ENCODE data around the gene DUSP22.
"Not testable (repeated sequence)": the region's sequence is repeated elsewhere in the genome, so short reads cannot be mapped to it uniquely, and the experiment has no call there.

Gene DUSP22

DNA sequence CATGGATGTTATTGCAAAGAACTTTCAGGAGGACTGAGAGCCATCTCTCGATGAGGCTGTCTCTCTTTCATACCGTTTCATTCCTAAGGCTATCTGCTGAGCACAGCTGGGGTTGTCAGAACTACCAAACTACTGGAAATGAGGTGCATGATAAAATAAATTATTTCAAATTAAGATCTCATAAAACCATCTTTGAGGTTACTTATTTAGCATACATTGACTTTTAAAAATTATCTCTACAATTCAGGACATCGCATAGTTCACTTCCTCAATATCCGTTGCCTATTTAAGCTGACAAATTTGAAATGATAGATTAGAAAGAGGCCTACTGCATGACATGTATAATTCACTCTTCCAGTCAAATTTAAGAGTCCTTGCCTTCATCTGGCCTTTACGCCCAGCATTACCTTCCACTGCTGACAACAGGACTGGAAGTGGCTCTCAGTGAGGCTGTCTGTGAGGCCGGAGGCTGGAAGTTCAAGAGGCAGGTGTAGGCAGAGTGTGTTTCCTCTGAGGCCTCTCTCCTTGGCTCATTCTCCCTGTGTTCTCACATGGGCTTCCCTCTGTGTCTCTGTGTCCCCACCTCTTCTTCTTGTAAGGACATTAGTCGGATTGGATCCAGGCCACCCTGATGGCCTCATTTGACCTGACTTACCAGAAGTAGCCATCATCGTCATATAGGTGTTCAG is 12.8 kb upstream of the DUSP22 start:
- in situ Hi-C loops (cut with HindIII; ENCODE audit: low sequenced_read_pairs), result loop anchor here (5.0 kb wide), 1 partner anchor 38 kb away; no protein-coding TSS in a partner anchor

DNA sequence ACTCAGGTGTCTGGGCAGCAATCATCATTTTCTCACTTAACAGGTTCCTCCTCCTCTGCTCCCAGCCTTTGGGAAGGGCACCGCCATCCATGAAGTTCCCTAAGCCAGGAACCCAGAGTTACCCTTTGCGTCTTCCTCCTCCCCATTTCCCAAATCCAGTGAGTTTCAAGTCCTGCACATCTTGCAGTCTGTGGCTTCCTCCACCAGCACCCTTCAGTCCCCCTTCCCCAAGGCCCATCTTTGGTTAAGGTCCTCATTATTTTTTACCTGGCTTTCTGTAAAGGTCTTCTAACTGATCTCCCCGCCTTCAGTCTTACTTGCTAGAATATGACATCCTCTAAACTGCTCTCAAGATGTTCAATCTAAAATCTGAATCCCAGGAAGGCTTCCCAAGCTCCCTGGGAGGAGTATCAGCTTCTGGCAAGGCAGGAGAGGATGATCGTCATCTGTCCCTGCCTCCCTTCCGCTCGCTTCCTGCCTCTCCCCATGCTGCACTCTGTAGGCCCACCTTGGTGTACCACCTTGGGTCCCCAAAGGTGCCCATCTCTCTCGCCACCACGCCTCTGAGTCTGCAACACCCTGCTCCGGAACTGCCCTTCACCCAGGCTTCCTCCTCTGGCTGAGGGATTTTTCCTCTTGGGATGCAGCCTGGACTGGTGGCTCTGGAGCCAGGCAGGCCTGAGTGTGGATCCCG is 11.4 kb upstream of the DUSP22 start:
- in situ Hi-C loops (cut with HindIII; ENCODE audit: low sequenced_read_pairs), result no loop called here

GRCh38 chr6:281469-282103 is 10.7 kb upstream of the DUSP22 start:
- in situ Hi-C loops (cut with HindIII; ENCODE audit: low sequenced_read_pairs), result no loop called here

DNA sequence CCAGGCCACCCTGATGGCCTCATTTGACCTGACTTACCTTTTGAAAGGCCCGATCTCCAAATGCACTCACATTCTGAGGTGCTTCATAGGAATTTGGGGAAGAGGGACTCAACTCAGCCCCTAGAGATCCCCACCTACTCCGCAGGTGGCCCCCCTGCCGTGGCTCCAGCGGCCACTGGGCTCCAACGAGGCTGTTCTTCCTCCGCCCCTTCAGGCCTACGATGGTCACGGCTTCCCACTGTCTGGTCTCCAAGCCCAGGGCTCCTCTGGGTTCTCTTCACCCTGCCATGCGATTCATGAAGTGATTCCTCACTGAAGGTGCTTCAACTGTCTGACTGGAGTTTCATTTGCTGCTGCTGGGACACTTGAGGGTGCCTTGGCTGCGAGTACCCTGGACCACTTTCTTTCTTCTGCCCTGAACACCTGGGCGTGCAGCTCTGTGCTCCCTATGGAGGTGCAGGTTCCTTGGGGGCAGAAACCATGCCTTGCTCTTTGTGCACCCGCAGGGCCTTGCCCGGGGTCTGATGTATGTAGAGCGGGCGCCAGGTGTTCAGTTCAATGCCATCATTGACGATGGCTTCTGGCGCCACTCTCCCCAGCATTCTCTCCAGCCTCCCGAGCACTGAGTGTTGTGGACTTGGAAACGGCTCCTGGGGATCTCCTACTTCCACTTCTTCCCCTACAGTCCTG is 10.0 kb upstream of the DUSP22 start:
- in situ Hi-C loops (cut with HindIII; ENCODE audit: low sequenced_read_pairs), result no loop called here

DNA sequence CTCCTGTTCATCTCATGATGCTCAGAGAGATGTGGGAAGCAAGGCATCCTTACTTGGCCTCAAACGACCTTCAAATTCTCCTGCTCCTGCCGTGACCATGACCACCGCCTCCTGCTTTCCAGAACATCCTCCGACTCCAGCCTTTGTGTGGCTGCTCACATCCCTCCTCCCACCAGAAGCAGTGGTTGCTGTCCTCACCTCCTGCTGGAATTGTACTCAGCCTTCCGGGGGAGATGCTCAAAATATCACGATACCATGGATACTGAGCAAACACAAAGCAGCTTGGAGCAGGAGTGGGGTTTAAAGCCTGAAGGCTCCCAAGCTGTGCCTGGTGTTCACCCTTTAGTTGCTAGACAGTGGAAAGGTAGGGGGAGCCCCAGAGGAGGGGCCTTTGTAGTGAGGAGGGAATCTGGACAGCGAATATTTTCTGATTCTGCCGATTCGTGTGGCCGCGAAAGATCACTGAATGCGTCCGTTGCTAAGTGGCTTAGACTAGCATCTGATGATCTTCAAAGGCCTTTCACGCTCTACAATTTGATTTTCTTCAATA is 9.3 kb upstream of the DUSP22 start:
- in situ Hi-C loops (cut with HindIII; ENCODE audit: low sequenced_read_pairs), result no loop called here

GRCh38 chr6:284486-284885 is 7.8 kb upstream of the DUSP22 start:
- in situ Hi-C loops (cut with HindIII; ENCODE audit: low sequenced_read_pairs), result no loop called here

DNA sequence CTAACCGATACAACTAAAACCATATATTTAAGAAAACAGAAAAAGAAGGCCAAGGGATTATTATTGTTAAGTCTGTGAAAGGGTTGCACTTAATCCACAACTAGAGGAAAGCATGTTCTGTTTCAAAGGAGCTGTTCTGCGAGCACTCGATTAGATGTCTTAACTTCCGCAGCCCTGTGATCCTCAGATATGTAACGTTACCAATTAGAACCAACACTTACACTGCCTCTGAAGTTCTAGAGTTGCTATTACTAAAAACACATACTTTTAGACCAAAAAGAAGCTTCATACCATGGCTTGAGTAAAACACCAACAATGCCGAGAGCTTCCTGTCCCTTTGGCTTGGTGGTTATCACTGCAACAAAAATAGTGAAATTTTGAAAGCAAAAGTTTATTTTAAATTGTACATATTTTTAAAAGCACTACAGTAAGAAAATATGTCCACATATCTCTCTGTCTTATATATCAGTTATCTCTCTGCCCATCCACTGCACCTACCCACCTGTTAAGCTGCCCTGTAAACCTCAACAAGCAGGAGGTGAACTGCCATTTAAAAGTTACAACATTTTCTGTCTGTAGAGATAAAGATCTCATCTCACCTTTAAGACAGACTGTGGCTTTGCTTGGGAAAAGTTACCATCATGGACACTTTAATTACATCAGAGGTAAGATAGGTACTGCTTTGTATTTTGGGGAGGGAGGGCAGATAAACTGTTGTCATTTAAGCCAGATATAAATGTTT is 7.1 kb upstream of the DUSP22 start:
- in situ Hi-C loops (cut with HindIII; ENCODE audit: low sequenced_read_pairs), result no loop called here

DNA sequence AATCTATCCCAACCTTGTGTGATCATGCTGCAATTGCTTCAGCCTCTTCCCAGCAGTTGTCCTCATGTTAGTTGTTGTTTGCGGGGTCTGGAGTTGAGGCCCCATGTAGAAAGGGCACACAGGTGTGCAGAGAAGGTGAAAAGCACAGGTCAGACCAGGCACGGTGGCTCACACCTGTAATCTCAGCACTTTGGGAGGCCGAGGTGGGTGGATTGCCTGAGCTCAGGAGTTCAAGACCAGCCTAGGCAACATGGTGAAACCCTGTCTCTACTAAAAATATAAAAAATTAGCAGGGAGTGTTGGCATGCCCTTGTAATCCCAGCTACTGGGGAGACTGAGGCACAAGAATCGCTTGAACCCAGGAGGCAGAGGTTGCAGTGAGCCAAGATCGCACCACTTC is 6.4 kb upstream of the DUSP22 start:
- in situ Hi-C loops (cut with HindIII; ENCODE audit: low sequenced_read_pairs), result not testable (repeated sequence)

GRCh38 chr6:286681-287488 is 5.4 kb upstream of the DUSP22 start:
- in situ Hi-C loops (cut with HindIII; ENCODE audit: low sequenced_read_pairs), result no loop called here

DNA sequence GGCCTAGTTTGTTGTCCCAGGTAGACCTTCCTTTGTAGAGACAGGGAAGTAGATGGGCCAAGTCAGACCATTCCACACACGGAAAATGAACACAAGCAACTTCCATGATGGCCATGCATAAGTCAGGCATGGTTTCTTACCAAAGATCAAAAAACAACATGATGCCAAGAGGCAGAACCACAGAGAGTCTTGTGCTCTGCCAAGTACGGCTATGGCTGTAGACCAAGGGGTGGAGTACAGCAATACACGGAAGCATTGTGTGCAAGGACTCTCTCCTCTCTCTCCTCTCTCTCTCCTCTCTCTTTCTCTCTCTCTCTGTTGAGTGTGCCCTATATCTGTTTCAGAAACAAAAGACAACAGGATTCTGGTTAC is 4.8 kb upstream of the DUSP22 start:
- in situ Hi-C loops (cut with HindIII; ENCODE audit: low sequenced_read_pairs), result no loop called here

- in situ Hi-C loops (cut with HindIII; ENCODE audit: low sequenced_read_pairs), result no loop called here
Measured at GRCh38 chr6:288866-289265, 3.4 kb upstream of the DUSP22 start.

GRCh38 chr6:290111-290922 is 2.0 kb upstream of the DUSP22 start:
- in situ Hi-C loops (cut with HindIII; ENCODE audit: low sequenced_read_pairs), result no loop called here

DNA sequence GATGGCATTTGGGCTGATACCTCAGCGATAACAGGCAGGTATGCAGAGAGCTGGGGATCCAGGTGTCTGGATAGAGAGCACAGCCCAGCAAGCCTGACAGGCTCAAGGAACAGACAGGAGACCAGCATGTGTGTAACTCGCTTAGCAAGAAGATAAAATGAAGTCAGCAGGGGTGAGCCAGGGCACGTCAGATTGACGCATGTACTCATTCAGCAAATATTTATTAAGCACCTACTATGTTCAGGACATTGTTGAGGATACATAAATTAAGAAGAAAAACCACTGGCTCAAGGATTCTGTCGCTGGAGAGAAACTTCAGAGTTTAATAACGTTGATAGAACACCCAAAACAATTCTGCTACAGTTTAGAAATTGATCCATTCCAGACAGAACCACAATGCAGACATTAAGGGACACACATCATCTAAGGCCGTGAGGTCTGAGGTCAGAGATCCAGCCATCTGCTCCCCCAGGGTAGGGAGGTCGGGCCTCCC is 1.0 kb upstream of the DUSP22 start:
- in situ Hi-C loops (cut with HindIII; ENCODE audit: low sequenced_read_pairs), result no loop called here

- in situ Hi-C loops (cut with HindIII; ENCODE audit: low sequenced_read_pairs), result no loop called here
Measured at GRCh38 chr6:292506-293192, 362 bp downstream of the DUSP22 start.

DNA sequence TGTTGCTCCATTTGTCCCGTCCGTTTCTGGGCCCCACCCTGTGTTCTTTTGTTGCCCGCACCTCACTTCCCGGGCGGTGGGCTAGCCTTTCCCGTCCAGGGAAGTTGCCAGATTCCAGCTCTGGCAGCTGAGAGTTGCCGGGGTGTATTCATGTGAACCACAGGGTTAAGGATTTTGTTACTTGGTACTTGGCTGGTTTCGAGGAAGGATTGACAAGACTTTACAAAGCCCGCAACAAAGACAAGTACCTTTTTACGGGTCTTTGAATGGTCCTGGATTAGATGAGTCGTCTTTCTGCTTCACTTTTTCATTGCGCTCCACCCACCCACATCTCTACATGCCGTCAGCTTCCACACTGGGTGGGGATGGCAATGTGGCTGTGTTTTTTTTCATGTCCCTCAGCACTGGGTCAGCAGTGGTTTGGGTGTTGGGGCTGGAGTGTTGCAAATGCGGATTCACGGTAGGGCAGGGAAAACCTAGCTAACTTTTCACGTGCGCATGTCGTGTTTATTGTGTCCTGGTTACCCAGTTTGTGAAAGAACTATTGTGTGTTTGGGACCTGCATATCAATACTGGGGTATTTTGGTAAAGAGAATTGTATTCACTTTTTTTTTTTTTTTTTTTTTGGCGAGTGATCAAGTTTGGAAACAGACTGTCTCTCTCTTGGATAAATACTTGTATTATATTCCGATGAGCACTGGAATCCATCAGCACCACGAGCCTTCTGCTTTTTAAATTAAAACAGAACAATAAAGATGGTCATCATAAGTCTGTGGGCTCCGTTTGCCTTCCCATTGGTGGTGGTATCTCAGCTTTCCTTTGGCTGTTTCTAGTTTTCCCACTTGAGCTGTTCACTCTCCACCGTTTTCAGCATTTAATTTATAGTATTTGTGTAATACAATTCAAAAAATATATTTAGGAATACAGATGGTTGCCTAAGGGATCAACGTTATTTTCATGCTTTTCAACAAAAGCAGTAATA is 1.2 kb downstream of the DUSP22 start:
- in situ Hi-C loops (cut with HindIII; ENCODE audit: low sequenced_read_pairs), result no loop called here

DNA sequence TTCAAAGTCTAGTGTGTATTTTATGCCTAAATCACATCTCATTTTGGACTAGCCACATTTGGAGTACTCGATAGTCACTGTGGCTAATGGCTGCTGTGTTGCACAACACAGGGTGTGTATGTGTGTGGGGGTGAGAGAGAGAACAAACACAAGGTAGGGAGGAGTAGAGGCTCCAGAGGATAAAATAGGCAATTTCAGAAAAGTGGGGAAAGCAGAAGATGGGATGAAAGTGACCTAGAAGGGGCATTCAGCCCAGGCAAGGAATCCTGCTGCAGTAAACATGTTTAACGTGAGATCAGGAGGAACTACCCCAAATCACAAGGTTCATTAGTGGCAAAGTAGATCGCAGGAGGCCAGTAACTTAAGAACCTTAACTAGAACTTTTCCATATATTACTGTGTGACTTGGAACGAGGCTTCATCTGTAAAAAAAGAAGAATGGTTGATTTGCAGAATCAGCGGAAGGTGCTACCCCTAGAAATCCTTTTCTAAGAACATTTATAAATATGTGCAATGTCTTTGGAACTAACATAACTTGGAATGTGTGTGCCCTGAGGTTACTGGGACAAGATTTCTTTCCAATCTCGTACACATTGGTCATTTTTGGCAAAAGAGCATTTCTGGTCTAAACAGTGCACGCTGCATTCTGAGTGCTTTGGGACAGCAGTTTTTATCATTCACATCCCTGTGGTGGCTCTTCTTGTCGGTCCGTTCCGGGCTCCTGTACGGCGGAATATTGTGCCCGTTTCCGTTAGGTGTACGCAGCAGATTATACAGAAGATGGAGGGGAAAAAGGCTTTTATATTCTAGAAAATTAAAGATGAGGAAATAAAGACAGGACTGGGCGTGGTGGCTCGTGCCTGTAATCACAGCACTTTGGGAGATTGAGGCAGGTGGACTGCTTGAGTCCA is 2.6 kb downstream of the DUSP22 start:
- in situ Hi-C loops (cut with HindIII; ENCODE audit: low sequenced_read_pairs), result no loop called here
